Lung (tissue), 12 donors: ENCODE results near the gene TENM3. TPM values are rescaled to one million over a fixed set of nuclear protein-coding genes. Genes with fewer than 3 reads are reported as not detected.

Experiments used
- ATAC-seq: fragments of 200-7000 bp; cut with Tn5 transposase; one replicate; pipeline ENCODE4 v1.9.1; 2020; ENCODE audit warnings: moderate number of reproducible peaks; ENCODE audit not compliant: insufficient read depth, low FRiP score
- DNase-seq, 3 donors: peaks; one replicate each; pipeline ENCODE4 v3.0.0-alpha.2; 2013 to 2017
- H3K27ac ChIP-seq, 2 donors: one replicate each; pipeline ENCODE4 v1.5.1; 2013; ENCODE audit warnings: mild to moderate bottlenecking in 2 of 2, moderate library complexity in 2 of 2, control low read depth in 1 of 2, inconsistent platforms in 1 of 2, low read depth in 1 of 2, low read length in 1 of 2
- H3K27me3 ChIP-seq, 3 donors: one replicate each; pipeline ENCODE4 v1.5.1; 2013; ENCODE audit warnings: low read length in 2 of 3; ENCODE audit not compliant: control insufficient read depth in 3 of 3, insufficient read depth in 3 of 3
- H3K36me3 ChIP-seq, 4 donors: one replicate each; pipeline ENCODE4 v1.5.1; 2013; ENCODE audit warnings: low read length in 4 of 4, mild to moderate bottlenecking in 1 of 4, moderate library complexity in 1 of 4; ENCODE audit not compliant: control insufficient read depth in 4 of 4, insufficient read depth in 4 of 4
- H3K4me1 ChIP-seq, 5 donors: one replicate each; pipeline ENCODE4 v1.5.1; 2013; ENCODE audit warnings: low read length in 5 of 5, mild to moderate bottlenecking in 2 of 5, moderate library complexity in 1 of 5; ENCODE audit not compliant: control insufficient read depth in 5 of 5, insufficient read depth in 5 of 5
- H3K4me3 ChIP-seq: one replicate; pipeline ENCODE4 v1.5.1; 2013; ENCODE audit warnings: mild to moderate bottlenecking, control low read depth, moderate library complexity
- H3K9ac ChIP-seq, 2 donors: one replicate each; pipeline ENCODE4 v1.5.1; 2013; ENCODE audit warnings: low read length in 2 of 2, control low read depth in 1 of 2; ENCODE audit not compliant: insufficient read depth in 1 of 2
- H3K9me3 ChIP-seq, 4 donors: one replicate each; pipeline ENCODE4 v1.5.1; 2013; ENCODE audit warnings: low read length in 3 of 4, mild to moderate bottlenecking in 1 of 4, moderate library complexity in 1 of 4; ENCODE audit not compliant: control insufficient read depth in 4 of 4, insufficient read depth in 3 of 4
- WGBS, 2 donors: extraction: QIAGEN DNeasy Blood & Tissue Kit; methylation state at CpG; one replicate each; pipeline ENCODE4 v1.1.7; 2013; 5-methylcytosine and 5-hydroxymethylcytosine counted together
- polyA plus RNA-seq, 2 donors: library from polyadenylated mRNA; stranded (reverse); fragments of 200-250 nt; gene quantifications; one replicate each; pipeline ENCODE4 v1.2.1, GENCODE V29; 2013
- total RNA-seq, 2 donors: library from RNA; depleted of rRNA in 1 of 2; stranded (reverse); fragments of >200 nt in 1 of 2; gene quantifications; one replicate each; pipeline ENCODE4 v1.2.1, GENCODE V29; 2014 to 2021
- TF ChIP-seq, protein P1 (sequence below): IDR thresholded peaks from 2 replicates; pipeline ENCODE4 v1.5.1; 2012; ENCODE audit warnings: mild to moderate bottlenecking; ENCODE audit errors: control extremely low read depth, extremely low read depth
- donor health status: control.
- donor health status: control.
- donor health status: Bipolar disorder and iron deficiency.
- donor health status: healthy.
- donor health status: DM: yes; HTN: yes; CAD: no.

TENM3 gene
- total and polyA plus RNA-seq, 4 donors, result 0.14 to 5.3 (median 2.2) TPM

DNA sequence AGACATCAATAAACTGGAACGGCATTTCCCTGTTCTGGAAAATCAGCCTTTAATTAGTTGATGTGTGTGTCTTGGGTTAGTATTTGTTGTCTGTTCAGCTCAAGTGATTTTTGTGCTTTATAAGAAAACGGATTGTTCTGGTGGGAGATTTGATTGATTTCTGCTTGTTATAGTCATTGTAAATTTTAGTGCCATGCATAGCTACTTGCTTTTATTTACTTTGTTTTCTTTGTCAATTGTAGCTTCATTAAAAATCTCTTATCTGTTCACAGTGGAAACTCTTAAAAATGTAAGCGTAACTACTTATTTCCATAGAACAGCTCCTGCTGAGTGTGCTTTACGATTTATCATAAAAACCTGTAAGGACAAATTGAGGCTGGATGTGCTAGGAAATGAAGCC, 253.2 kb downstream of the TENM3 start:
- Histone ChIP-seq H3K9me3 (no peaks in the 10 kb centered on the region), H3K9ac (no peak overlapping the region), H3K27me3 (no peaks in the 10 kb centered on the region), H3K27ac (no peak overlapping the region), H3K4me1 (peaks cover 0 to 18% (median 5%) of the 10 kb centered on the region in 5 donors), H3K36me3 (no peaks in the 10 kb centered on the region), H3K4me3 (no peak overlapping the region)
- DNase-seq (no peak), ATAC-seq (no peak)
- TF ChIP-seq, protein P1, sequence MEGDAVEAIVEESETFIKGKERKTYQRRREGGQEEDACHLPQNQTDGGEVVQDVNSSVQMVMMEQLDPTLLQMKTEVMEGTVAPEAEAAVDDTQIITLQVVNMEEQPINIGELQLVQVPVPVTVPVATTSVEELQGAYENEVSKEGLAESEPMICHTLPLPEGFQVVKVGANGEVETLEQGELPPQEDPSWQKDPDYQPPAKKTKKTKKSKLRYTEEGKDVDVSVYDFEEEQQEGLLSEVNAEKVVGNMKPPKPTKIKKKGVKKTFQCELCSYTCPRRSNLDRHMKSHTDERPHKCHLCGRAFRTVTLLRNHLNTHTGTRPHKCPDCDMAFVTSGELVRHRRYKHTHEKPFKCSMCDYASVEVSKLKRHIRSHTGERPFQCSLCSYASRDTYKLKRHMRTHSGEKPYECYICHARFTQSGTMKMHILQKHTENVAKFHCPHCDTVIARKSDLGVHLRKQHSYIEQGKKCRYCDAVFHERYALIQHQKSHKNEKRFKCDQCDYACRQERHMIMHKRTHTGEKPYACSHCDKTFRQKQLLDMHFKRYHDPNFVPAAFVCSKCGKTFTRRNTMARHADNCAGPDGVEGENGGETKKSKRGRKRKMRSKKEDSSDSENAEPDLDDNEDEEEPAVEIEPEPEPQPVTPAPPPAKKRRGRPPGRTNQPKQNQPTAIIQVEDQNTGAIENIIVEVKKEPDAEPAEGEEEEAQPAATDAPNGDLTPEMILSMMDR, result no peak
- 68 to 71% methylated on average over 4 of the region's 4 CpGs for WGBS, 2 donors

DNA sequence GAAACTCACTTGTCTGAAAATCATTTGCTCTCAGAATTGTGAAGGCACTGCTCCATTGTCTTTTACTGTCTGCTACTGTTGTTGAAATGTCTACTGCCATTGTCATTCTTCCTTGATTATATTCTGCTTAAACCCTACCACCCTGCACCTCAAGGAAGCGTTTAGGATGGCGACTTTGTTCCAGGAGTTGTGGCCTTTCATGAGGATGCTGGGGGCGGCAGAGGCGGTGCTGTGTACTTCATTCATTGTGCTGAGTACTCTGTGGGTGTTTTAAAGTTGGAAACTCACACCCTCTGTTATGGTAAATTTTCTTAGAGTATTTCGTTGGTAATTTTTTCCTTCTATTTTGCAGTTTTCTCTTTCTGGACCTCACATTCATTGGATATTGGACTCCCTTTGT, 258.9 kb downstream of the TENM3 start:
- H3K4me3 ChIP-seq, result no peak overlapping the region
- ATAC-seq, result no peak
- no peaks in the 10 kb centered on the region for H3K9me3 ChIP-seq
- 78 to 80% methylated on average over 5 of the region's 5 CpGs for WGBS, 2 donors
- TF ChIP-seq, protein P1, result no peak
- no peaks in the 10 kb centered on the region for H3K36me3 ChIP-seq
- H3K9ac ChIP-seq, result no peak overlapping the region
- H3K4me1 ChIP-seq, result no peaks in the 10 kb centered on the region
- no peaks in the 10 kb centered on the region for H3K27me3 ChIP-seq
- no peak overlapping the region for H3K27ac ChIP-seq
- DNase-seq, result no peak

DNA sequence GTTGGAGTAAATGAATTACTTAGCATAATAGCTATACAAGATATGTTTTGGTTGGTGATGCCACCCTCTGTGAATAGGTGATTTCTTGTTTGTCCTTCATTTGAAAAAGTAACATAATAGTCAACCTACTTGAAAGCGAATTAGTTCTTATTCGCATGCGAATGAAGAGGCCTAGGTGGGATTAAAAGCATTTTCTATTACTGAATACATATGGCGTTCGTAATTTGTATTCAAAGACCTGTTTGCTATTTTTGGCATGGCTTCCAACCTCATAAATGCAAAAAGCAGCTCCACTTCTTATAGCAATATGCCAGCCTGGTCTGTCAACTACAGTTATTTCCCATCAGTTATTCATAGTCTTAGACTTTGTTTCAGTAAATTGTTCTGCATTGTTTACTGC, 261.3 kb downstream of the TENM3 start:
- Histone ChIP-seq H3K27me3 (no peaks in the 10 kb centered on the region), H3K27ac (no peak overlapping the region), H3K4me3 (no peak overlapping the region), H3K4me1 (no peaks in the 10 kb centered on the region), H3K9me3 (no peaks in the 10 kb centered on the region), H3K9ac (no peak overlapping the region), H3K36me3 (no peaks in the 10 kb centered on the region)
- TF ChIP-seq, protein P1, result no peak
- 91 to 94% methylated on average over 5 of the region's 5 CpGs for WGBS, 2 donors
- ATAC-seq (no peak), DNase-seq (no peak)

DNA sequence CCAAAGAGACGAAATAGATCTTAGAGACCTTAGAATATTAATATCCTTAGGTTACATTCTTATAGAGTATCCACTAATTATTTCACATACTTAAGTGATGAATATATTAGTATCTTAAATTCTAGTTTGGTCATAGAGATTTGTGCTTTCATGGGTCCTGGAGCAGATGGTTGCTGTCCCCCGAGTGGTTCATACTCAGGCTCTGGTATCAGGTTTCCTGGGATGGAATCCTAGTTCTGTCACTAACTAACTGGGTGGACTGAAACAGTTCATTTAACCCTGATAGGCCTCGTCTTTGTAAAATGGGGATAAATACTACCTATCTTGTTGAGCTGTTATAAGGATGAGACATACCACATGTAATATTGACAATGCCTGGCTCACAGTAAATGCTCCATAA, 264.6 kb downstream of the TENM3 start:
- Histone ChIP-seq H3K4me1 (no peaks in the 10 kb centered on the region), H3K27ac (no peak overlapping the region), H3K4me3 (no peak overlapping the region), H3K9ac (no peak overlapping the region), H3K9me3 (no peaks in the 10 kb centered on the region), H3K36me3 (no peaks in the 10 kb centered on the region), H3K27me3 (no peaks in the 10 kb centered on the region)
- DNase-seq (no peak), ATAC-seq (no peak)
- TF ChIP-seq, protein P1, result no peak
- 56 to 71% methylated on average over 3 of the region's 3 CpGs for whole genome bisulfite sequencing, 2 donors
